Activated CD4-positive, alpha-beta T cell treated with anti-CD3 and anti-CD28 coated beads, Interleukin-10, Interleukin-2, amounts not matched to agents 100 ng/mL and 50 ng/mL, durations not matched to agents 16 hours and 8 hours (primary cell): ENCODE data around the gene NPLOC4.
"Not testable (repeated sequence)": the region's sequence is repeated elsewhere in the genome, so short reads cannot be mapped to it uniquely, and the experiment has no call there.

ENCODE experiments used
- DNase-seq: peaks from one replicate; pipeline ENCODE4 v3.0.0-alpha.2; 2020

The NPLOC4 gene

GRCh38 chr17:81630274-81630673, 6.6 kb downstream of the NPLOC4 start:
- DNase-seq = no peak

GRCh38 chr17:81621494-81622130, 15.3 kb downstream of the NPLOC4 start:
- DNase-seq = no peak

GRCh38 chr17:81618307-81618706, 18.6 kb downstream of the NPLOC4 start:
- not testable (repeated sequence) for DNase-seq

- DNase-seq = no peak
These were observed 20.0 kb downstream of the NPLOC4 start for GRCh38 chr17:81616877-81617276.

- DNase-seq = peak; percentile 25
These were observed 21.4 kb downstream of the NPLOC4 start for GRCh38 chr17:81615401-81615930.

- no peak for DNase-seq
These were observed 24.5 kb downstream of the NPLOC4 start for GRCh38 chr17:81612172-81612970.

- no peak for DNase-seq
These were observed 27.2 kb downstream of the NPLOC4 start for GRCh38 chr17:81609541-81610311.

- DNase-seq = no peak
These were observed 28.3 kb downstream of the NPLOC4 start for GRCh38 chr17:81608605-81609004.

GRCh38 chr17:81608082-81608481, 28.8 kb downstream of the NPLOC4 start:
- DNase-seq = peak; percentile 32

GRCh38 chr17:81607431-81607830, 29.5 kb downstream of the NPLOC4 start:
- no peak for DNase-seq

- no peak for DNase-seq
These were observed 32.9 kb downstream of the NPLOC4 start for GRCh38 chr17:81603846-81604610.

- DNase-seq = peak; percentile 73
These were observed 35.3 kb downstream of the NPLOC4 start for GRCh38 chr17:81601525-81602120.

- DNase-seq = no peak
These were observed 37.0 kb downstream of the NPLOC4 start for GRCh38 chr17:81599719-81600486.

GRCh38 chr17:81593105-81593871, 43.6 kb downstream of the NPLOC4 start:
- DNase-seq = no peak

GRCh38 chr17:81591971-81592370, 44.9 kb downstream of the NPLOC4 start:
- no peak for DNase-seq

- DNase-seq = no peak
These were observed 46.8 kb downstream of the NPLOC4 start for GRCh38 chr17:81590121-81590520.

GRCh38 chr17:81589612-81590011, 47.3 kb downstream of the NPLOC4 start:
- no peak for DNase-seq

- no peak for DNase-seq
These were observed 50.8 kb downstream of the NPLOC4 start for GRCh38 chr17:81586096-81586495.

- not testable (repeated sequence) for DNase-seq
These were observed 52.1 kb downstream of the NPLOC4 start for GRCh38 chr17:81584771-81585170.

GRCh38 chr17:81583589-81584342, 53.1 kb downstream of the NPLOC4 start:
- DNase-seq = no peak
